Panc1 (cell line): ENCODE measurements around the gene LIMK1. TPM values are rescaled to one million over a fixed set of nuclear protein-coding genes. Genes with fewer than 3 reads are reported as not detected.
"Not testable (repeated sequence)": the region's sequence is repeated elsewhere in the genome, so short reads cannot be mapped to it uniquely, and the experiment has no call there.

Experiments
- ATAC-seq: fragments of 200-7000 bp; cut with Tn5 transposase; 2 replicates; pipeline ENCODE4 v1.9.1; 2020; ENCODE audit warnings: mild to moderate bottlenecking, moderate library complexity
- BruUV-seq: library from RNA; stranded (reverse); fragments of 400-500 nt; replicated peaks from 2 replicates; lab custom pipeline; 2021; lab: Mats Ljungman, UMichigan
- CTCF ChIA-PET: fragments of 300-600 bp; sonication (Branson Sonifier 250); formaldehyde crosslinking; loops from one replicate; lab custom pipeline; 2022; ENCODE audit warnings: antibody characterized with exemption; lab: Charles Lee
- POLR2A ChIA-PET: fragments of 300-600 bp; sonication (Branson Sonifier 250); formaldehyde crosslinking; loops from one replicate; lab custom pipeline; 2022; ENCODE audit warnings: antibody characterized with exemption; lab: Charles Lee
- DNase-seq: peaks from one replicate; pipeline ENCODE4 v3.0.0-alpha.2; 2010; ENCODE audit warnings: low read depth, low spot score
- H3K27ac ChIP-seq: 2 replicates; pipeline ENCODE4 v1.5.1; 2011; ENCODE audit warnings: mild to moderate bottlenecking, low read length, inconsistent platforms
- H3K27me3 ChIP-seq: fragments of 200-500 bp; sonication (Bioruptor generic); 2 replicates; pipeline ENCODE4 v1.6.0; 2014; ENCODE audit warnings: low read length, inconsistent platforms; ENCODE audit not compliant: control insufficient read depth, insufficient read depth
- H3K36me3 ChIP-seq: fragments of 200-500 bp; sonication (Bioruptor generic); 2 replicates; pipeline ENCODE4 v1.5.1; 2014; ENCODE audit warnings: inconsistent platforms, mild to moderate bottlenecking, low read length, moderate library complexity; ENCODE audit not compliant: control insufficient read depth, insufficient read depth
- H3K4me1 ChIP-seq: 2 replicates; pipeline ENCODE4 v1.5.1; 2011; ENCODE audit warnings: inconsistent platforms, mild to moderate bottlenecking, low read length, moderate library complexity; ENCODE audit not compliant: control insufficient read depth, insufficient read depth
- H3K4me3 ChIP-seq, 2 experiments: 2 replicates each; pipeline ENCODE4 v1.5.1; 2011 to 2012; ENCODE audit warnings: low read depth in 2 of 2, low read length in 2 of 2, mild to moderate bottlenecking in 2 of 2, inconsistent platforms in 1 of 2, moderate library complexity in 1 of 2
- H3K9me3 ChIP-seq: fragments of 200-500 bp; sonication (Bioruptor generic); 2 replicates; pipeline ENCODE4 v1.5.1; 2014; ENCODE audit warnings: low read depth, mild to moderate bottlenecking, inconsistent platforms, low read length, moderate library complexity; ENCODE audit not compliant: control insufficient read depth, insufficient read depth
- in situ Hi-C: cut with HindIII; loops from 2 replicates; pipeline ENCODE4 v1.10.0; 2016; ENCODE audit warnings: low sequenced_read_pairs, low pct_unique_long_range_greater_than_20kb
- intact Hi-C: fragments of 100-400 bp; cut with micrococcal nuclease; formaldehyde crosslinking; loops from one replicate; pipeline ENCODE4 v1.10.0; 2022; ENCODE audit not compliant: unreplicated experiment
- total RNA-seq: library from RNA; stranded (reverse); gene quantifications from one replicate; pipeline ENCODE4 v1.2.1, GENCODE V29; 2021; ENCODE audit not compliant: unreplicated experiment

The LIMK1 gene
- total RNA-seq, 1 experiment from 2014 or later, result 59.6 TPM

GRCh38 chr7:74167324-74167723 lies 83.7 kb downstream of the LIMK1 start:
- ATAC-seq, BruUV-seq, H3K27ac ChIP-seq, in situ Hi-C loops, H3K27me3 ChIP-seq, H3K4me1 ChIP-seq, H3K36me3 ChIP-seq, H3K9me3 ChIP-seq, CTCF ChIA-PET, H3K4me3 ChIP-seq, DNase-seq: not testable (repeated sequence)
- POLR2A ChIA-PET, result interaction anchor here (0.7 kb wide), 1 partner anchor 38 kb away, joined by 9 read pairs; no protein-coding TSS in a partner anchor
- intact Hi-C loops, result loop anchor here (10.0 kb wide), 1 partner anchor 53 kb away; no protein-coding TSS in a partner anchor

Other genes with a start within 250 kb of the LIMK1 start
- gene METTL27, start 241.3 kb upstream of the LIMK1 start, total RNA-seq, result 3.4 TPM
- 0.72 TPM for gene TMEM270, start 222.6 kb upstream of the LIMK1 start, total RNA-seq
- gene ELN, start 55.6 kb upstream of the LIMK1 start, total RNA-seq, result 0.26 TPM
- gene EIF4H, start 90.6 kb downstream of the LIMK1 start, total RNA-seq, result 318 TPM
- gene LAT2, start 126.2 kb downstream of the LIMK1 start, total RNA-seq, result 2.7 TPM
- gene RFC2, start 170.6 kb downstream of the LIMK1 start, total RNA-seq, result 56.2 TPM
- gene CLIP2, start 205.6 kb downstream of the LIMK1 start, total RNA-seq, result 39.9 TPM